Calu3 (cell line): ENCODE data around the gene AK8. TPM values are rescaled to one million over a fixed set of nuclear protein-coding genes. Genes with fewer than 3 reads are reported as not detected.

Experiments
- BruUV-seq: library from RNA; stranded (reverse); fragments of 400-500 nt; replicated peaks from 2 replicates; lab custom pipeline; 2021; lab: Mats Ljungman, UMichigan
- CTCF ChIA-PET: fragments of 300-600 bp; sonication (Branson Sonifier 250); formaldehyde crosslinking; loops from one replicate; lab custom pipeline; 2022; ENCODE audit warnings: antibody characterized with exemption; lab: Charles Lee
- DNase-seq: peaks from one replicate; pipeline ENCODE4 v3.0.0; 2022
- H3K27ac Mint-ChIP-seq: one replicate; pipeline ENCODE4 v1.8.0; 2022; ENCODE audit warnings: mixed read lengths; ENCODE audit not compliant: unreplicated experiment
- H3K27me3 Mint-ChIP-seq: one replicate; pipeline ENCODE4 v1.8.0; 2022; ENCODE audit warnings: mixed read lengths; ENCODE audit not compliant: unreplicated experiment
- H3K36me3 Mint-ChIP-seq: one replicate; pipeline ENCODE4 v1.8.0; 2022; ENCODE audit warnings: mild to moderate bottlenecking, moderate library complexity, mixed read lengths; ENCODE audit not compliant: insufficient read depth, unreplicated experiment
- H3K4me1 Mint-ChIP-seq: one replicate; pipeline ENCODE4 v1.8.0; 2022; ENCODE audit warnings: mild to moderate bottlenecking, low read depth, mixed read lengths; ENCODE audit not compliant: unreplicated experiment
- H3K4me3 Mint-ChIP-seq: one replicate; pipeline ENCODE4 v1.8.0; 2022; ENCODE audit warnings: mild to moderate bottlenecking, low read depth, moderate library complexity, mixed read lengths; ENCODE audit not compliant: unreplicated experiment
- H3K9me3 Mint-ChIP-seq: one replicate; pipeline ENCODE4 v1.8.0; 2022; ENCODE audit warnings: low read depth, mixed read lengths; ENCODE audit not compliant: unreplicated experiment
- CTCF ChIP-seq: fragments of 200-600 bp; IDR thresholded peaks from one replicate; pipeline ENCODE4 v1.8.0; 2022; ENCODE audit warnings: antibody characterized with exemption; ENCODE audit not compliant: unreplicated experiment
- intact Hi-C: fragments of 100-400 bp; cut with micrococcal nuclease; formaldehyde crosslinking; loops from one replicate; pipeline ENCODE4 v1.10.0; 2022; ENCODE audit not compliant: unreplicated experiment
- total RNA-seq: library from RNA; stranded (reverse); gene quantifications from 2 replicates; pipeline ENCODE4 v1.2.3, GENCODE V29; 2022

Gene AK8
- total RNA-seq, 1 experiment from 2014 or later: 1.4 TPM

- DNase-seq: no peak
- Mint-ChIP-seq H3K4me3 (no peak overlapping the region), H3K27ac (no peak overlapping the region), H3K36me3 (no peaks in the 10 kb centered on the region), H3K4me1 (no peaks in the 10 kb centered on the region), H3K9me3 (no peaks in the 10 kb centered on the region), H3K27me3 (no peaks in the 10 kb centered on the region)
- CTCF ChIA-PET: interaction anchor here (0.5 kb wide), 1 partner anchor 100 kb away, joined by 4 read pairs; no protein-coding TSS in a partner anchor
- TF ChIP-seq CTCF: no peak
- intact Hi-C loops: no loop called here
- no TSS peak for BruUV-seq
Observed at GRCh38 chr9:132827366-132827765, 50.7 kb downstream of the AK8 start.

DNA sequence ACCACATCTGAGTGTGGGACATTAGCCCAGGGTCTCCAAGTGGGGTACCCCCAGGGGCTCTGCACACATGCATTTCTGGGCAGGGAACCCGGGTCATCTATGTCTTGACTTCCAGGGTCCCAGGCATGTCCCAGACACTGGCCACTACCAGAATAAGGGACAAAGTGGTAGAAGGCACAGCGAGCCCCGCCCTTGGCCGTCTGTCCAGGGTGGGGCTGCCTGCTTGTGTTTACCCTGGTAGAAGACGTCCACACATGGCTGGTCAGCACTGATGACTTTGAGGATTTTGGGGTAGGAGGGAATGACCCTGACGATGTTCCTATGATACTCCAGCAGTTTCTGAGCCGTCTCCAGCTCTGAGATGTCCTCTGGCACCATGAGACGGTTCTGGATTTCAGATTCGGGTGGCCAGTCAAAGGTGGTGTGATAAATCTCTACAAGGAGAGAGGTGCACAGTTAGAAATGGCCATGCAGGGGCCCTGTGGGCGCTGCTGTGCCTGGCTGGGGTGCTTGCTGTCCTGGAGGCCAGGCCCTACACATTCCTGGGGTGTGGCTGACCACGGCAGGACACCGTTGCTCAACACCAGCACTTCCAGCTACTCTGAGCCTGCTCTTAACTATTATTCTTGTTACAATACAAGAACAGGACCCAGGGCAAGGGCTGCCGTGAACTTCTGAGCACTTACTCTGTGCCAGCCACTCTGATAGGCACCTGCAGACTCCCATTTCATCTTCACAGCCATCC lies 51.3 kb downstream of the AK8 start:
- no peak for TF ChIP-seq CTCF
- Mint-ChIP-seq H3K4me3 (no peak overlapping the region), H3K4me1 (no peaks in the 10 kb centered on the region), H3K27me3 (no peaks in the 10 kb centered on the region), H3K9me3 (no peaks in the 10 kb centered on the region), H3K36me3 (no peaks in the 10 kb centered on the region), H3K27ac (no peak overlapping the region)
- BruUV-seq: no TSS peak
- no peak for DNase-seq
- intact Hi-C loops: no loop called here
- CTCF ChIA-PET: no interaction called here

- no peak for DNase-seq
- no peak overlapping the region for H3K4me3 Mint-ChIP-seq
- no peak for TF ChIP-seq CTCF
- no peaks in the 10 kb centered on the region for H3K4me1 Mint-ChIP-seq
- H3K27me3 Mint-ChIP-seq: no peaks in the 10 kb centered on the region
- CTCF ChIA-PET: no interaction called here
- BruUV-seq: no TSS peak
- H3K9me3 Mint-ChIP-seq: no peaks in the 10 kb centered on the region
- no peaks in the 10 kb centered on the region for H3K36me3 Mint-ChIP-seq
- intact Hi-C loops: no loop called here
- H3K27ac Mint-ChIP-seq: no peak overlapping the region
Observed at GRCh38 chr9:132826131-132826530, 52.0 kb downstream of the AK8 start.

GRCh38 chr9:132825430-132825829 lies 52.7 kb downstream of the AK8 start:
- Mint-ChIP-seq H3K27ac (no peak overlapping the region), H3K4me3 (no peak overlapping the region), H3K4me1 (no peaks in the 10 kb centered on the region), H3K27me3 (no peaks in the 10 kb centered on the region), H3K9me3 (no peaks in the 10 kb centered on the region), H3K36me3 (no peaks in the 10 kb centered on the region)
- TF ChIP-seq CTCF: no peak
- BruUV-seq: no TSS peak
- no peak for DNase-seq
- intact Hi-C loops: no loop called here
- CTCF ChIA-PET: no interaction called here
